ENCODE results near the gene ZNF260.

DNA sequence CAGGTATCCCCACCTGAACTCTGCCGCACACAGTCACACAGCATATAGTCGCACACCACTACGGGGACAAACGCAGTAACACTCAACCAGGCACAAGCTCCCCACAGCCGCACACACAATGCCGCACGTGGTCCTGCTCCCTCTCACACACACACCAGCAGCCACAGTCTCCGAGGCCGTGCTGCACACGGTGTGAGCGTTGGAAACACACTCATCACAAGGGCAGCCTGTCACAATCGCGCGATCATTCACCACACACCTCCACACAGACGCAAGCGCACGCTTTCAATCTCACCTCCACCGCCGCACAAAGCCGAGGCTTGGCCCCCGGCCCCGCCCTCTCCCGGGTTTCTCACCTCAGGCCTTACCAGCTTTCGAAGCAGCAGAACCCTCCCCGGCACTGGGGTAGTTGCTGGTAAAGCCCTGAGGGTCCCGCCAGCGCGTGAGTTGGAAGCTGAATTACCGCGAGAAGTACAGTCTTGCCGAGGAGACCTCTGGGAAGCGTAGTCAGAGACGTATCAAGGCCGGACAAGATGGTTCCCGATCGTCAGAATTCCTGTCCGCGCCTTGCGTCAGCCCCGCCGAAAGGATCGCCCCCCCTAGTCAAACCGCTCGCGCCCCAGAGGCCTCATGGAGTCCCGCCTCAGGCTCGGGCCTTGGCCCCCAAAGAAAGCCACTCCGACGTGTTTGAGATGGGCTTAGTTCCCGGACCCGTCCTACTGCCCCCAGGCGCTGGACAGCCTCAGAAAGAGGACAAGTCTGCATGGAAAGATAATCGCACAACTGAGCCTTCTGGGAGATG is 38.8 kb downstream of the ZNF260 start, which contains the start of gene ZNF566:
- TF ChIP-seq, protein P1, sequence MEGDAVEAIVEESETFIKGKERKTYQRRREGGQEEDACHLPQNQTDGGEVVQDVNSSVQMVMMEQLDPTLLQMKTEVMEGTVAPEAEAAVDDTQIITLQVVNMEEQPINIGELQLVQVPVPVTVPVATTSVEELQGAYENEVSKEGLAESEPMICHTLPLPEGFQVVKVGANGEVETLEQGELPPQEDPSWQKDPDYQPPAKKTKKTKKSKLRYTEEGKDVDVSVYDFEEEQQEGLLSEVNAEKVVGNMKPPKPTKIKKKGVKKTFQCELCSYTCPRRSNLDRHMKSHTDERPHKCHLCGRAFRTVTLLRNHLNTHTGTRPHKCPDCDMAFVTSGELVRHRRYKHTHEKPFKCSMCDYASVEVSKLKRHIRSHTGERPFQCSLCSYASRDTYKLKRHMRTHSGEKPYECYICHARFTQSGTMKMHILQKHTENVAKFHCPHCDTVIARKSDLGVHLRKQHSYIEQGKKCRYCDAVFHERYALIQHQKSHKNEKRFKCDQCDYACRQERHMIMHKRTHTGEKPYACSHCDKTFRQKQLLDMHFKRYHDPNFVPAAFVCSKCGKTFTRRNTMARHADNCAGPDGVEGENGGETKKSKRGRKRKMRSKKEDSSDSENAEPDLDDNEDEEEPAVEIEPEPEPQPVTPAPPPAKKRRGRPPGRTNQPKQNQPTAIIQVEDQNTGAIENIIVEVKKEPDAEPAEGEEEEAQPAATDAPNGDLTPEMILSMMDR (IDR thresholded peaks at IDR 0.05; ENCODE audit: insufficient read depth, low read length): no peak
- TF ChIP-seq GABPA (IDR thresholded peaks at IDR 0.05; ENCODE audit: low read depth): no peak
